ENCODE results near the gene KCNIP1. TPM values are rescaled to one million over a fixed set of nuclear protein-coding genes. Genes with fewer than 3 reads are reported as not detected.

Gene KCNIP1
- total RNA-seq, 2 experiments from 2014 or later: not detected

- Mint-ChIP-seq H3K4me3 (no peak overlapping the region), H3K36me3 (no peaks in the 10 kb centered on the region), H3K4me1 (no peaks in the 10 kb centered on the region), H3K9me3 (ENCODE audit: low read depth) (no peaks in the 10 kb centered on the region), H3K27ac (no peak overlapping the region), H3K27me3 (peaks cover 39% of the 10 kb centered on the region)
- ATAC-seq (no peak), DNase-seq (no peak)
- CTCF ChIA-PET: no interaction called here
Observed at GRCh38 chr5:170508036-170508435, 4.2 kb downstream of the KCNIP1 start.

- no peak overlapping the region for H3K4me3 Mint-ChIP-seq
- DNase-seq (no peak), ATAC-seq (no peak)
- H3K27me3 Mint-ChIP-seq: peaks cover 34% of the 10 kb centered on the region
- CTCF ChIA-PET: no interaction called here
- H3K9me3 Mint-ChIP-seq (ENCODE audit: low read depth): no peaks in the 10 kb centered on the region
- no peaks in the 10 kb centered on the region for H3K36me3 Mint-ChIP-seq
- H3K4me1 Mint-ChIP-seq: no peaks in the 10 kb centered on the region
- H3K27ac Mint-ChIP-seq: no peak overlapping the region
Observed at GRCh38 chr5:170508660-170509347, 5.0 kb downstream of the KCNIP1 start.

DNA sequence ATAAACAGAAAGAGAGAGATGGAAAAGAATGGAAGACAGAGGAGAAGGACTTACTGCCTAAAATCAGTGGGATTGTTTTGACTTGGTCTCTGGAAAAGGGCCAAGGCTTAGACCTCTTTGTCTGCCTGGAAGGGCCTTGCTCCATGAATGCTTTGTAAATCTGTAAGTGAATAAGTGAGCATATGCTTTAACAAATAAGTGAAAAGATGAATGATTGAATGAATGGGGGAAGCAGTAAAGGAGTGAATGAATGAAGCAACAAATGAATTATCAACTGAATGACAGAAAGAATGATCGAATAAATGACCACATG is 5.5 kb downstream of the KCNIP1 start:
- CTCF ChIA-PET: no interaction called here
- DNase-seq: no peak
- Mint-ChIP-seq H3K4me3 (no peak overlapping the region), H3K9me3 (ENCODE audit: low read depth) (no peaks in the 10 kb centered on the region), H3K27me3 (peaks cover 33% of the 10 kb centered on the region), H3K4me1 (no peaks in the 10 kb centered on the region), H3K27ac (no peak overlapping the region), H3K36me3 (no peaks in the 10 kb centered on the region)
- ATAC-seq: no peak

- DNase-seq (no peak), ATAC-seq (no peak)
- H3K9me3 Mint-ChIP-seq (ENCODE audit: low read depth): no peaks in the 10 kb centered on the region
- peaks cover 25% of the 10 kb centered on the region for H3K27me3 Mint-ChIP-seq
- CTCF ChIA-PET: no interaction called here
- no peaks in the 10 kb centered on the region for H3K36me3 Mint-ChIP-seq
- no peak overlapping the region for H3K4me3 Mint-ChIP-seq
- no peak overlapping the region for H3K27ac Mint-ChIP-seq
- no peaks in the 10 kb centered on the region for H3K4me1 Mint-ChIP-seq
Observed at GRCh38 chr5:170510126-170510525, 6.3 kb downstream of the KCNIP1 start.

GRCh38 chr5:170510559-170510958 is 6.7 kb downstream of the KCNIP1 start:
- Mint-ChIP-seq H3K27ac (no peak overlapping the region), H3K27me3 (peaks cover 20% of the 10 kb centered on the region), H3K9me3 (ENCODE audit: low read depth) (no peaks in the 10 kb centered on the region), H3K4me1 (no peaks in the 10 kb centered on the region), H3K36me3 (no peaks in the 10 kb centered on the region), H3K4me3 (no peak overlapping the region)
- CTCF ChIA-PET: no interaction called here
- ATAC-seq (no peak), DNase-seq (no peak)

GRCh38 chr5:170511551-170512258 is 7.9 kb downstream of the KCNIP1 start:
- no peak overlapping the region for H3K4me3 Mint-ChIP-seq
- CTCF ChIA-PET: no interaction called here
- no peaks in the 10 kb centered on the region for H3K9me3 Mint-ChIP-seq (ENCODE audit: low read depth)

DNA sequence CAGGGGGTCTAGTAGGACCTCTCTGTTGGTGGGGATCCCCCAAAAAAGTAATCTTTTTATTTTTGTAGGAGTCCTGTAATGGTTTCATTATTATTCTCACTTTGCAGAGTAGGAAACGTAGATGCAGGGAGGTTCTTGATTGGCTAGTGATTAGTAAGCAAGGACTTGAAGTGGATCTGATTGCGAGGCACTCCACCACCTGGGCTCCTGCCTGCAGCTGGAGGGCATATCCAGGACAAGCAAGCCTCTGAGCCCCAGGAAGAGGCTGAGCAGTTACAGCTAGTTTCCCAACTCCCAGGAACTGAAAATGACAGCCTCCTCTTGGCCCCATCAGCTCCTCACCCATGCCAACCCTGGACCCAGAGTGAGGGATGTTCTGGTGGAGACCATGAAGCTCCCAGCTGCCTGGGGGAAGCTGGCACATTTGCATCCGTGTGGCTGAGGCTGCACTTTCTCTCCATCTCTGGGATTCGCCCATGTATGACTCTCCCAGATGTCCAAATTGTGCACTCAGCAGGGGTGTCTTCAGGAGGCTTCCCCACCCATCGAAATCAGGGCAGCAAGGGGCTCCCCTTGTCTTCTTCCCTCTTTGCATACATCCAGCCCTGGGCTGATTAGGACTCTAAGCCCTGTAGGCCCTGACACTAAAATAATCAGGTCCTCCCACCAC is 10.2 kb downstream of the KCNIP1 start:
- no peak for DNase-seq
- no peak for ATAC-seq
- Mint-ChIP-seq H3K4me1 (no peaks in the 10 kb centered on the region), H3K9me3 (ENCODE audit: low read depth) (no peaks in the 10 kb centered on the region), H3K4me3 (no peak overlapping the region), H3K36me3 (no peaks in the 10 kb centered on the region), H3K27ac (no peak overlapping the region), H3K27me3 (peaks cover 3% of the 10 kb centered on the region)
- CTCF ChIA-PET: interaction anchor here (1.2 kb wide), 1 partner anchor 8 kb away, joined by 3 read pairs; no protein-coding TSS in a partner anchor

More at GRCh38 chr5:170511551-170512258, 7.9 kb downstream of the KCNIP1 start:
- Mint-ChIP-seq H3K27me3 (peaks cover 13% of the 10 kb centered on the region), H3K27ac (no peak overlapping the region), H3K36me3 (no peaks in the 10 kb centered on the region), H3K4me1 (no peaks in the 10 kb centered on the region)
- no peak for DNase-seq
- ATAC-seq: no peak

DNA sequence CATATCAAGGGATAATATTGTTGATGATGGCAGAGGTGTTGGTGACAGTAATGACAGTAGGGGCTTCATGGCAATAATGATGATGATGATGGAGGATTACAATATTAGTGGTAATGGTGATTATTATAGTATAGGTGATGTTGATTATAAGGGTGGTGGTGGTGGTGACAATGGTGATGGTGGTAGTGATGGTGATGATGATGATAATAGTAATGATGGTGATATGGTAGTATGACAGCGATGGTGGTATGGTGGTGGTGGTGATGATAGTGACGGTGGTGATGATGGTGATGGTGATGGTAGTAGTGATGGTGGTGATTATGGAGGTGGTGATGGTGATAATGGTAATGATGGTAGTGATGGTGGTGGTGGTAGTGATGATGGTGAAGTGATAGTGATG is 13.6 kb downstream of the KCNIP1 start:
- no peak for DNase-seq
- Mint-ChIP-seq H3K36me3 (no peaks in the 10 kb centered on the region), H3K4me3 (no peak overlapping the region), H3K4me1 (no peaks in the 10 kb centered on the region), H3K27ac (no peak overlapping the region), H3K9me3 (ENCODE audit: low read depth) (no peaks in the 10 kb centered on the region), H3K27me3 (peaks cover 4% of the 10 kb centered on the region)
- CTCF ChIA-PET: no interaction called here
- ATAC-seq: no peak

GRCh38 chr5:170518277-170518676 is 14.5 kb downstream of the KCNIP1 start:
- ATAC-seq (no peak), DNase-seq (no peak)
- CTCF ChIA-PET: no interaction called here
- peaks cover 4% of the 10 kb centered on the region for H3K27me3 Mint-ChIP-seq
- no peak overlapping the region for H3K4me3 Mint-ChIP-seq
- no peaks in the 10 kb centered on the region for H3K36me3 Mint-ChIP-seq
- H3K9me3 Mint-ChIP-seq (ENCODE audit: low read depth): no peaks in the 10 kb centered on the region
- no peak overlapping the region for H3K27ac Mint-ChIP-seq
- H3K4me1 Mint-ChIP-seq: no peaks in the 10 kb centered on the region

- no peak overlapping the region for H3K27ac Mint-ChIP-seq
- H3K4me3 Mint-ChIP-seq: no peak overlapping the region
- H3K4me1 Mint-ChIP-seq: no peaks in the 10 kb centered on the region
- H3K9me3 Mint-ChIP-seq (ENCODE audit: low read depth): no peaks in the 10 kb centered on the region
- CTCF ChIA-PET: no interaction called here
- H3K36me3 Mint-ChIP-seq: no peaks in the 10 kb centered on the region
- ATAC-seq (no peak), DNase-seq (no peak)
- peaks cover 4% of the 10 kb centered on the region for H3K27me3 Mint-ChIP-seq
Observed at GRCh38 chr5:170519549-170519948, 15.7 kb downstream of the KCNIP1 start.

GRCh38 chr5:170520372-170520771 is 16.6 kb downstream of the KCNIP1 start:
- H3K27me3 Mint-ChIP-seq: peaks cover 4% of the 10 kb centered on the region
- H3K36me3 Mint-ChIP-seq: no peaks in the 10 kb centered on the region
- no peaks in the 10 kb centered on the region for H3K9me3 Mint-ChIP-seq (ENCODE audit: low read depth)
- H3K27ac Mint-ChIP-seq: no peak overlapping the region
- DNase-seq (no peak), ATAC-seq (no peak)
- H3K4me1 Mint-ChIP-seq: no peaks in the 10 kb centered on the region
- CTCF ChIA-PET: no interaction called here
- H3K4me3 Mint-ChIP-seq: no peak overlapping the region

- CTCF ChIA-PET: interaction anchor here (0.9 kb wide), 1 partner anchor 9 kb away, joined by 3 read pairs; no protein-coding TSS in a partner anchor
Observed at GRCh38 chr5:170522211-170523141, 18.7 kb downstream of the KCNIP1 start.

GRCh38 chr5:170523142-170523551 is 19.3 kb downstream of the KCNIP1 start:
- H3K27ac Mint-ChIP-seq: no peak overlapping the region
- CTCF ChIA-PET: no interaction called here

More at GRCh38 chr5:170522211-170523141, 18.7 kb downstream of the KCNIP1 start:
- Mint-ChIP-seq H3K4me1 (no peaks in the 10 kb centered on the region), H3K27me3 (peaks cover 4% of the 10 kb centered on the region), H3K36me3 (no peaks in the 10 kb centered on the region), H3K4me3 (no peak overlapping the region), H3K27ac (no peak overlapping the region), H3K9me3 (ENCODE audit: low read depth) (no peaks in the 10 kb centered on the region)
- DNase-seq: no peak
- no peak for ATAC-seq

More at GRCh38 chr5:170523142-170523551, 19.3 kb downstream of the KCNIP1 start:
- H3K27me3 Mint-ChIP-seq: peaks cover 4% of the 10 kb centered on the region
- ATAC-seq (no peak), DNase-seq (no peak)
- H3K36me3 Mint-ChIP-seq: no peaks in the 10 kb centered on the region
- no peaks in the 10 kb centered on the region for H3K9me3 Mint-ChIP-seq (ENCODE audit: low read depth)
- H3K4me3 Mint-ChIP-seq: no peak overlapping the region
- H3K4me1 Mint-ChIP-seq: no peaks in the 10 kb centered on the region
